OCI-LY7 (cell line): ENCODE data around the gene PLXNA1. TPM values are rescaled to one million over a fixed set of nuclear protein-coding genes. Genes with fewer than 3 reads are reported as not detected.

ENCODE experiments used
- BruUV-seq: library from RNA; stranded (reverse); fragments of 400-500 nt; replicated peaks from 2 replicates; lab custom pipeline; 2021; lab: Mats Ljungman, UMichigan
- CTCF ChIA-PET: fragments of 300-600 bp; sonication (Branson Sonifier 250); formaldehyde crosslinking; loops from one replicate; lab custom pipeline; 2022; ENCODE audit warnings: antibody characterized with exemption; ENCODE audit not compliant: unreplicated experiment; lab: Charles Lee
- POLR2A ChIA-PET: fragments of 300-600 bp; sonication (Branson Sonifier 250); formaldehyde crosslinking; loops from one replicate; lab custom pipeline; 2022; ENCODE audit warnings: antibody characterized with exemption; lab: Charles Lee
- DNase-seq: peaks from one replicate; pipeline ENCODE4 v3.0.0-alpha.2; 2015; ENCODE audit warnings: low spot score
- H2AFZ ChIP-seq: fragments of 200-600 bp; sonication (generic), shearing (Covaris generic); 2 replicates; pipeline ENCODE4 v1.6.1; 2014; ENCODE audit warnings: mild to moderate bottlenecking, antibody characterized with exemption, low read length, moderate library complexity
- H3K27ac ChIP-seq: fragments of 200-600 bp; sonication (generic); 2 replicates; pipeline ENCODE4 v1.5.1; 2014; ENCODE audit warnings: mixed run types, low read depth, mild to moderate bottlenecking, moderate library complexity, low read length, inconsistent platforms; ENCODE audit not compliant: poor library complexity, severe bottlenecking
- H3K36me3 ChIP-seq: fragments of 200-600 bp; sonication (generic); 2 replicates; pipeline ENCODE4 v1.6.1; 2014; ENCODE audit warnings: mild to moderate bottlenecking, antibody characterized with exemption, low read length, moderate library complexity, mixed read lengths; ENCODE audit not compliant: insufficient read depth
- H3K4me1 ChIP-seq: fragments of 200-600 bp; sonication (generic); 2 replicates; pipeline ENCODE4 v1.5.1; 2014; ENCODE audit warnings: mild to moderate bottlenecking, low read length; ENCODE audit not compliant: insufficient read depth, poor library complexity, severe bottlenecking
- H3K4me2 ChIP-seq: fragments of 200-600 bp; sonication (generic); 2 replicates; pipeline ENCODE4 v1.6.1; 2014; ENCODE audit warnings: mild to moderate bottlenecking, low read length
- H3K4me3 ChIP-seq: fragments of 200-600 bp; sonication (generic); 2 replicates; pipeline ENCODE4 v1.5.1; 2014; ENCODE audit warnings: mild to moderate bottlenecking, low read depth, low read length; ENCODE audit not compliant: poor library complexity, severe bottlenecking
- H3K79me2 ChIP-seq: fragments of 200-600 bp; sonication (generic); 2 replicates; pipeline ENCODE4 v1.6.1; 2016; ENCODE audit warnings: low read depth, mild to moderate bottlenecking, low read length, moderate library complexity, mixed read lengths; ENCODE audit not compliant: insufficient read depth
- H3K9me2 ChIP-seq: fragments of 200-600 bp; sonication (generic); 2 replicates; pipeline ENCODE4 v1.6.1; 2016; ENCODE audit warnings: mild to moderate bottlenecking, low read length, mixed read lengths; ENCODE audit not compliant: insufficient read depth
- H3K9me3 ChIP-seq: fragments of 200-600 bp; sonication (generic); 2 replicates; pipeline ENCODE4 v1.6.1; 2014; ENCODE audit warnings: mild to moderate bottlenecking, mixed run types, low read length, mixed read lengths
- H4K20me1 ChIP-seq: fragments of 200-600 bp; sonication (generic); 2 replicates; pipeline ENCODE4 v1.6.1; 2014; ENCODE audit warnings: mild to moderate bottlenecking, antibody characterized with exemption, low read length, moderate library complexity, mixed read lengths; ENCODE audit not compliant: insufficient read depth
- CTCF ChIP-seq: fragments of 200-600 bp; sonication (generic); conservative IDR thresholded peaks from 2 replicates; pipeline ENCODE4 v1.5.1; 2014; ENCODE audit warnings: mild to moderate bottlenecking, antibody characterized with exemption, low read length, moderate library complexity, mixed read lengths
- EZH2phosphoT487 ChIP-seq: fragments of 200-600 bp; sonication (generic); IDR thresholded peaks from 2 replicates; pipeline ENCODE4 v1.6.1; 2018; ENCODE audit warnings: low read depth, borderline replicate concordance, mild to moderate bottlenecking, mixed run types, antibody characterized with exemption, low read length, moderate library complexity, mixed read lengths
- intact Hi-C: fragments of 100-400 bp; cut with micrococcal nuclease; formaldehyde crosslinking; loops from one replicate; pipeline ENCODE4 v1.10.0; 2022; ENCODE audit not compliant: unreplicated experiment
- total RNA-seq, 2 experiments: library from RNA; depleted of rRNA in 1 of 2; stranded (reverse); fragments of >200 nt in 1 of 2; shearing (Covaris generic) in 1 of 2; gene quantifications; 2 replicates each; pipeline ENCODE4 v1.2.3, GENCODE V29; 2014 to 2022

PLXNA1 gene
- total RNA-seq, 2 experiments from 2014 or later, result 3.6 to 4.4 TPM

- H2AFZ ChIP-seq, result no peak overlapping the region
- H3K4me2 ChIP-seq, result no peak overlapping the region
- no peaks in the 10 kb centered on the region for H3K4me1 ChIP-seq
- H3K27ac ChIP-seq, result no peak overlapping the region
- H3K36me3 ChIP-seq, result no peaks in the 10 kb centered on the region
- TF ChIP-seq EZH2phosphoT487, result no peak
- TF ChIP-seq CTCF, result no peak
- H4K20me1 ChIP-seq, result no peaks in the 10 kb centered on the region
- ChIA-PET CTCF (no interaction called here), POLR2A (interaction anchor here (0.6 to 1.2 kb wide), 2 partner anchors 14 to 1310 kb away, joined by 3 to 4 read pairs; no protein-coding TSS in a partner anchor)
- BruUV-seq, result no TSS peak
- intact Hi-C loops, result no loop called here
- H3K4me3 ChIP-seq, result no peak overlapping the region
- H3K79me2 ChIP-seq, result no peaks in the 10 kb centered on the region
- H3K9me3 ChIP-seq, result peaks cover 12% of the 10 kb centered on the region
- DNase-seq, result no peak
- no peaks in the 10 kb centered on the region for H3K9me2 ChIP-seq
These were observed 12.8 kb upstream of the PLXNA1 start for GRCh38 chr3:126970101-126970500.

GRCh38 chr3:126970921-126971320 is 12.0 kb upstream of the PLXNA1 start:
- ChIA-PET CTCF (interaction anchor here (1.2 kb wide), 1 partner anchor 12 kb away, joined by 6 read pairs; the partner anchor contains the start of gene PLXNA1), POLR2A (interaction anchor here (0.6 kb wide), 1 partner anchor 1451 kb away, joined by 3 read pairs; the partner anchor contains the start of gene SNX4)
- Histone ChIP-seq H3K4me2 (no peak overlapping the region), H3K4me1 (no peaks in the 10 kb centered on the region), H3K9me3 (peaks cover 17% of the 10 kb centered on the region), H2AFZ (no peak overlapping the region), H3K79me2 (no peaks in the 10 kb centered on the region), H3K4me3 (no peak overlapping the region), H3K27ac (no peak overlapping the region), H3K36me3 (no peaks in the 10 kb centered on the region), H4K20me1 (no peaks in the 10 kb centered on the region), H3K9me2 (no peaks in the 10 kb centered on the region)
- TF ChIP-seq EZH2phosphoT487 (no peak), CTCF (no peak)
- no peak for DNase-seq
- intact Hi-C loops, result no loop called here
- BruUV-seq, result no TSS peak

- Histone ChIP-seq H3K4me2 (no peak overlapping the region), H3K9me3 (peaks cover 17% of the 10 kb centered on the region), H3K79me2 (no peaks in the 10 kb centered on the region), H3K36me3 (no peaks in the 10 kb centered on the region), H4K20me1 (no peaks in the 10 kb centered on the region), H3K4me3 (no peak overlapping the region), H3K4me1 (no peaks in the 10 kb centered on the region), H3K9me2 (no peaks in the 10 kb centered on the region), H2AFZ (no peak overlapping the region), H3K27ac (no peak overlapping the region)
- no peak for TF ChIP-seq CTCF
- no peak for TF ChIP-seq EZH2phosphoT487
- BruUV-seq, result no TSS peak
- POLR2A ChIA-PET, result no interaction called here
- CTCF ChIA-PET, result interaction anchor here (1.2 kb wide), 1 partner anchor 11 kb away, joined by 6 read pairs; the partner anchor contains the start of gene PLXNA1
- intact Hi-C loops, result no loop called here
- DNase-seq, result no peak
These were observed 11.0 kb upstream of the PLXNA1 start for GRCh38 chr3:126971891-126972351.
